Measurements from ENCODE around the gene LTO1.

DNA sequence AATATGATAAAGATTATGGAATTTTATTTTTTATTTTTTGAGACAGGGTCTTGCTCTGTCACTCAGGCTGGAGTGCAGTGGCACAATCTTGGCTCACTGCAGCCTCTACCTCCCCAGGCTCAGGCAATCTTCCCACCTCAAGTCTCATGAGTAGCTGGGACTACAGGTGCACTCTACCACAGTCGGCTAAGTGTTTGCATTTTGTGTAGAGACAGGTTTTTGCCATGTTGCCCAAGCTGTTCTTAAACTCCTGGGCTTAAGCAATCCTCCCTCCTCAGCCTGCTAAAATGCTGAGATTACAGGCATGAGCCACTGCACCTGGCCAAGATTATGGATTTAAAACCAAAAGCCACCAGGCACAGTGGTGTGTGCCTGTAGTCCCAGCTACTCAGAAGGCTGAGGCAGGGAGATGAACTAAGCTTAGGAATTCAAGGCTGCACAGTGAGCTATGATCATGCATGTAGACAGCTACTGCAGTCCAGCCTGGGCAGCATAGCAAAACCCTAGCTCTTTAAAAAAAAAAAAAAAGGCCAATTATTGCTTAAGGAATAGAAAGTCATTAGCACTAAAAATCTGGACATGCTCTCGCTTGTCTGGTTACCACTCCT lies 54.4 kb downstream of the LTO1 start:
- no peak for TF ChIP-seq CTCF (IDR thresholded peaks at IDR 0.05)
- no peak for TF ChIP-seq EP300 (IDR thresholded peaks at IDR 0.05)
- TF ChIP-seq JUNB (IDR thresholded peaks at IDR 0.05) = no peak
- TF ChIP-seq NFE2L2 (conservative IDR thresholded peaks at IDR 0.05; ENCODE audit: low read length) = no peak
- TF ChIP-seq CEBPB (IDR thresholded peaks at IDR 0.05) = no peak

Measured in A549 (cell line).